HG03139 (cell line): ENCODE measurements around the gene INF2.

Experiments used
- ATAC-seq: cut with Tn5 transposase; IDR thresholded peaks from one replicate; pipeline ENCODE4 v1.9.1; 2021; ENCODE audit not compliant: unreplicated experiment

Gene INF2

DNA sequence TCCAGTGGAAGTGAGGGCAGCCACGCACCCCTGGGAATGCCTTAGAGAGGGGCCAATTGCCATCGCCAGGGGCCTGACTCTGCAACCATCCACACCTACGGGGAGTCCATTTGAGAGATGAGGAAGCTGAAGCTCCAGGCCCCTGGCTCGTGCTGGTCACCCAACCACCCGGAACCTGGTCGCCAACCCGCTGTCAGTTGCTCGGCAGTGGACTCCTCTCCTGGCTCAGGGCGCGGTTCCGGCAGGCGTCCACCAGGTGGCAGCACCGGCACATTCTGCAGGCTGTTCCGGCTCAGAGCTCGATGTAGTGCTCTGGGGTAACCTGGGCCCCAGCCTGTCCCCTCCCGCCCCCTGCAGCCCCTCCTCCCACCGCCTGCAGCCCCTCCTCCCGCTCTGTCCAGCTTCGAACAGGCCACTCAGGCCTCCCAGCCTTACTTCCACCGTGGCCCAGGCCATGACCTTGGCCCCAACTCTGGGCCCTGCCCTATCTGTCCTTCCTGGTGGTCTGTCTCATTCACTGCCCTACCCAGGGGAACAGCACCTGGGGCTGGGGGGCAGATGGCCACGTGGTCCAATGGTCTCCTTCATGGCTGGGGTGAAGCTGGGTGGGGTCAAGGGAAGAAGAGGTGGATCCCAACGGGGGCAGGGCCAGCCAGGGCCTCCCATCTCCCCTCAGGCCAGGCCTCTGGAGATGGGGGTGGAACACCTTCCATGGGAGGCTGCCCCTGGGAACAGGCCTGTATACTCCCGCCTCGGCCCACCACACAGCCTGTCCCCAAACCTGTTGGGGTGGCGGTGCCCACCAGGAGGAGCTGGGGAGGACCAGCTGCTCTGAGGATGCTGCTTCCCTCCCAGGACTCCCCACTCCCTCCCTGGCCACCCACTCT, 79.3 kb downstream of the INF2 start:
- ATAC-seq, result peak; percentile 62

GRCh38 chr14:104769324-104770071, 80.1 kb downstream of the INF2 start:
- no peak for ATAC-seq

DNA sequence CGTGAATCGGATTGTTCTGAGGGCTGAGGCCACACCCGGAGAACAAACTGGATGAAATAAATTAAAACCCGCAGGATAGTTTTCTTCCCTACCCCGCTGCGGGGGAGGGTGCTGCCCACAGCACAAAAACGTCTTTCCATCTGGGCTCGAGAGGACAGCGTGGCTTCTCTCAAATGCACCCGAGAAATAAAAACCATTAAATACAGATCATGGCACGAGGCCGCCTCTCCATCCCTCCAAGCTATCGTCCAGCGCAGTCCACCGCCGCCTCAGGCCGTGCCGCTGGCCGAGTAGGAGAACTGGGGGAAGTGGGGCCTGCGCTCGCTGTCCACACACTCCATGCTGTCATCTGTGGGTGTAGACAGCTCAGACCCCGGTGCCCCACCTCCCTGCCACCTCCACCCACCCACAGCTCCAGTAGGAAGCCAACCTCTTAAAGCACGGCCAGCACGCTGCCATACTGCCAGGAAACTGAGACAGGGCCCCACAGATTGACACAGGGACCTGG, 80.7 kb downstream of the INF2 start:
- ATAC-seq, result no peak

DNA sequence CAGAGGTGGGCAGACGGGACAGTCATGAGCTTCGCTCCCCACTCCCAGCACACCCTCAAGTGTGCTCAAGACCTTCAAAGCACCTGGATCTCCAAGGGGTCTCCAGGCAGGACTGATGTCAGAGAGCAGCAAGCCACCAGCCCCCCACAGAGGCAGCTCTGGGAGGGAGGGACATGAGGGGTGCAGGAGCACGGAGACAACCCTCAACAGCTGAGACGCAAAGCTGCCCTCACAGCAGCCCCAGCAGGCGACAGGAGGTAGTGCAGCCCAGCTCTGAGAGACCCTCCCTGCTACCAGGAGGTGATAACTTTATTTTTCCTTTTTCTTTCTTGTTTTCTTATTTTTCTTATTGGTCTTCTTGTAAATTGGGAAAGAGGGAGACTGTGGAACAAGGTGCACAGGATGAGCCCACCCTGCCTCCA, 81.4 kb downstream of the INF2 start:
- ATAC-seq, result no peak

GRCh38 chr14:104771374-104771773, 82.0 kb downstream of the INF2 start:
- ATAC-seq, result no peak
